HG03442 (cell line): ENCODE data around the gene HSFX2.
"Not testable (repeated sequence)": the region's sequence is repeated elsewhere in the genome, so short reads cannot be mapped to it uniquely, and the experiment has no call there.

Experiments used
- ATAC-seq: cut with Tn5 transposase; IDR thresholded peaks from one replicate; pipeline ENCODE4 v1.9.1; 2021; ENCODE audit warnings: mild to moderate bottlenecking, moderate library complexity; ENCODE audit not compliant: unreplicated experiment

HSFX2 gene

DNA sequence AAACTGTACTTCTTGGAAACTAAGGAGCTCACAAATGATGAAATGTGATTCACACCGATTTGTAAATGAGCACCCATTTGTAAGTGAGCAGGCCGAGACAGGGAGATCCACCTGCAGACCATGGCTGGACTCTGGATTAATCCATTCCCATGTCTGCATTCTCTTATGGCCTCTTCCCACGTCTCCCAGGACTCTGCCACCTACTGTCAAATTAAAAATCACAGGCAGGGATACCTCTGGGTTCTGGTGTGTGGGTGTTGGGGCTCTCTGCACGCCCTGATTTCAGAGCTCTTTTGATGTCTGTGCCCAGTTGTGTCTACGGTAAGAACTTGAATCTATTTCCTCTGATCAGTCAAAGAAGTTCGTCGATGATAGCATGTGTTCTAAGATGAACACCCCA is 4.1 kb downstream of the HSFX2 start:
- ATAC-seq: not testable (repeated sequence)

DNA sequence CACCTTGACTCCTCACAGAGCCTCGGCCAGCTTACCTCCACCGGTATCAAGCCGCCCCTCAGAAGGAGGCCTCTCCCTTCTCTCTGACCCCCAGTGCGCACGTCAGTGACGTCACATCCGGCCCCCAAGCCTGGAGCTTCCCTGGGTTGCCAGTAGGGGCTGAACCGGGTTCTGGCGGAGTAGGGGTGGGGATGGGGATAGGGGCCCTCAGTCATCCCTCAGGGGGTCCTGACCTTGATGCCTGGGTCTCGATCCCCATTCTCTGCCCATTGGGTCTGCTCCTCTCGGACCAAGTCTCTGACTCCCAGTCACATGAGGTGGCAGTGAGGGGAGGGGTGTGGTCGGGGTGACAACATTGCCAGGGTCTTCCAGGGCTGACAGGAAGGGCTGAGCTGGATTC is 7.8 kb downstream of the HSFX2 start, which contains the start of gene MAGEA9B:
Gene MAGEA9B (minus strand): TSS at position 101 of the 400 bp plus-strand sequence. CDS start 4,280 bp downstream, outside the sequence.
- ATAC-seq: not testable (repeated sequence)

DNA sequence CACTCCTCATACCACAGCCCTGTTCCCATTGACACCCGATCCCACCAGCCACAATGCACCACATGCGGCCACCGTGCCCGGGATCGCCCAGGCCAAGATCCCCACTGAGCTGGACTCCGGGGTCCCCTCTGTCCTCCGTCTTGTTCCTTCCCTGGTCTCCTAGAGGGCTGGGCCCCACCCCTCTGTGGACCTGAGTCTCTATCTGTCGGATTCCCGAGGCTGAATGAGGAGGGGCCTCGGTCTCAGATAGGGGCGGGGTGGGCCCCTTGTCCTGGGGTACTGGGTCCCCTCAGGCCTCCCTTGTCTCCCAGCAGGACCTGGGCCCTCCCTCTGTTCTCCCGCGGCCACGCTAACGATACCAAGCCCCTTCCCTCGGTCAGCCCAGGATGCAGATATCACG is 9.5 kb downstream of the HSFX2 start:
- not testable (repeated sequence) for ATAC-seq

DNA sequence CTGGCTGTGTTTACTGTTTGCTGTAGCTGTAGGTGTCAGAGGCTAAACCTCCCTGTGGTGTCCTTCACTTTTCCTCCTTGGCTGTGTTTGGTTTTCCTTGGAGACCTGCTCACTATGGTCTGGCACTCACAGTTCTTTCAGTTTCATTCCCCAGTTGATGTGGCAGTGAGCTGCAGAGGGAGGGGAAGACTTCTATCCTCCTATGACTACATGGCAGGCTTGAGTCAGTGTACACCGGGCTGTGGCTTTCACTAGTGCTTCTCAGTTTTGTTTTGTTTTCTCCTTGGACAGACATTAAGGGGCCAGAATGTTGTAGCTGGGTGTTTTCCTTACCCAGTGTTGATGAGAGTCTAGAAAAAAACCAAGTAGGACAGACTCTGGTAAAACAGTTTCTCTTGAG is 21.7 kb downstream of the HSFX2 start:
- peak; percentile 99 for ATAC-seq

DNA sequence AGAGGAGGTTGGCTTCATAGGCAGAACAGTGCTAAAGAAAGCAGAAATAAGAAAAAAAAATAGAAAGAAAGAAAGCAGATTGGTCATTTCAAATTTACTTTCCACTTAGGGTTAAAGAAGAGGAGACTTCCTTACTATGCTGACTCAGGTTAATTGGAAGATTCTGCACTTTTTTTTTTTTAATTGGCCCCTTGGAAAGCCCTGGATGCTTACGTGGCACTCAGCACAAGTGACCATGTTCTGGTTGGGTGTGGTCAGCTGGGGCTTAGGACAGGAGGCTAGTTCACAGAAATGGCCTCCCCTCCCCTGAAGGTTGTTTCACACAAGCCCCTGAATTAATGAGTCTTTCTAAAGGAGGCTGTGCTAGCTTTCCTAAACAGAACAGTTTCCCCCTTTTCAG is 22.4 kb downstream of the HSFX2 start:
- ATAC-seq: no peak

DNA sequence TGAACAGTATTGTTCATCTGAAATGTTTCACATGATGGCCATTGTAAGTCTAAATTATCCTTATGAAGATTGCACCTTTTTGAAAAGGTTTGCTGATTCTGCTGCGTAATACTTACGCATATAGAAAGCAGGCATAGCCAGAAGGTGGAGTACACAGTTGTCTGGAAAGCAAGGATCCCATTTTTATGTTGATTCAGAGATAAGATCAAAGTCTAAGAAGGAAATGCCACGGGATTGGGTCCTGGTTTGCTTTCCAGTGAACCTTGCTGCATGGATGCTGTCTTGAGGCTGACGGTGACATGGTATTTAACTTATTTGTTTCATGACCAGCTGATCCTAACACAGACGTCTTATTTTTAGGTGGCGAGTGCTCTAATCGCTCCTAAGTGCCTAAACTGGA is 23.3 kb downstream of the HSFX2 start:
- ATAC-seq: no peak

DNA sequence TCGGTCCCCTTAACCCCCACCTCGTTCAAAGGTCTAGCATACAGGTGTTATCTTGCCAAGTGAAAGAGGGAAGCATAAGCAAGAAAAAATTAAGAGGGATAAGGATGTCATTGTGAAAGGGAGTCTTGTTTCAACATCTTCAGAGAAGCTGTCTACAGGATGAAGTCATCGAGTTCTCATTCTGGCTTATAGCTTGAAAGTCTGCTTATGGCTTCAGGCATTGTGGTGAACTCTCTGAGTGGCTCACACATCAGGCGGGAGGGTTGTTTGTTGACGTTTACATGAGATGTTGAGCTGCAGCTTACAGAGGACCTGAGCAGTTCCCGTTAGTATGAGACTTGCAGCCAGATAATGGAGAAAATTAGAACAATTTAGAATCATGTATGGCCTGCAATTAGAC is 24.4 kb downstream of the HSFX2 start:
- no peak for ATAC-seq

DNA sequence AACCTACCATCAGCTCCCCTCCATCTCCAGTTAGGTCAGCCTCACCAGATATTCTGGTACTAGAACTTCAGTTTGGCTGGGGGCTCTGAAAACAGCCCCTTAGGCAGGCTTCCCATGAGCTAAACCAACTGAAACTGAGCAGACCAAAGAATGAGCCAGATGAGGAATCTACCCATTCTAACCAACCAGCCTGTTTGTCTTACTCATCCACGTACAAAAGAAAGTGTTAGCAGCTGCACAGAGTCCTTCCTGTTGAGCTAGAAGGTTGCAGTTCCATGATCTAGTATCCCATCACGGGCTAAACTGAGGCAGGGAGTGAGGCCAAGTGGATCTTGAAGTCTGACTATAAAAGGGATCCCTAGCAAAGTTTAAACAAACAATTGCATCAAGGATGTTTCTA is 25.3 kb downstream of the HSFX2 start:
- no peak for ATAC-seq

DNA sequence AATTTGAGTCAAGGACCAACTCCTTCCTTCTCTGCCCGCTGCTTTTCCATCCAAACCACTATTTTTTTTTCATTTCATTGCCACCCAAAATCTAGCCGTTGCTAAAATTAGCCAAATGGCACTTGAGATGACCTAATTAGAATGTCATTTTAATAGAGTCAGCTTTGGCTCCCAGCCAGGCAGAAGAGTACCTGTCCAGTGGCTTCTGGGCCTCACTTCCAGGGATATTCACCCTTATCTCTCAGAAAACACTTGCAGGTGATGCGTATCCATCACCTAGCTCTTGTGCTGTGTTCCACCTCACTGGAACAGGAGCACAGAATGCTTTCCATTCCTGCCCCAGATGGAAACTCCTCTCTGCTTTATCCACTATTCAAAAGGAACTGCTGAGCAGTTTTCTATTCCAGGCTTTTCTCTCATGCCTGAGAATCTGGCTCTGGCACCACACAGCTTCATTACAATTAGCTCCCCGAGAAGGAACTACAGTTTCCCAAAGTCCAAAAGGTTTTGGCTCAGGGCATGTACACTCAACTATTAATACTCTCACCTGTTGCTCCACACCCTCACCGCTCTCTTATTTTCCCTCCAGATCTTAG is 26.3 kb downstream of the HSFX2 start:
- no peak for ATAC-seq

DNA sequence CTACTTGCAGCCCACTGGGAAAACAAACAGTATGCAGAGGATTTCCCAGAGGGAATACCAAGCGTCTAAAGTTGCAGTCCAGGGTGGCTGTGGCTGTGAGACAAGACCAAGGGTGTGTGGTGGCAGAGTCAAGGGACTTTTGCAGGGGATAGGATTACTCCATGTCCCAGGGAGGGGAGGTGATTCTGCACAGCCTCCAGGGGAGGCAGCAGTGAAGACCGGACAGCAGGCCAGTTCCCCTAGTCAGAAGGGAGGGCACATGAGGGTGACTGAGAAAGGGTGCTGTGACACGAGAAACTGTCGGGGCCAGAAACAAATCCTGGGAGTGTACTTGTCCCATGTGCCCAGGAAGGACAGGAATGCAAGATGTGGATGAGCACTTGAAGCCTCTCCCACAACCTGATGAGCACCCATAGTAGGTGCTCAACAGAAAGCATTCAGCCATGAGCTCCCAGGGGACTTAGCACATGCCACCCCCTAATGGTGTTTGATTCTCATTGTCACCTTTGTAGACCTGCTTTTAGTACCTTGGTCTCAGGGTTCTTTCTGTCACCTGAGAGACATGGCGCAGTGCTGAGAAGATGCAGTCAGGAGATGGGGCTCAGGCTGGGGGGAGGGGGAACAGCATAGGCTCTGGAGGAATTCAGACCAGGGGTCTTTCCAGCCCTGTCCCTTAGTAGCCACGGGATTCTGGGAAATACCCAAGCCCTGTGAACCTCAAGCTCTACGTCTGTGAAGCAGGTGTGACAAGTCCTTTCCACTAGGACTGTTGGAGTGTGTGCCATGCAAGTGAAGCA is 27.3 kb downstream of the HSFX2 start:
- ATAC-seq: no peak

DNA sequence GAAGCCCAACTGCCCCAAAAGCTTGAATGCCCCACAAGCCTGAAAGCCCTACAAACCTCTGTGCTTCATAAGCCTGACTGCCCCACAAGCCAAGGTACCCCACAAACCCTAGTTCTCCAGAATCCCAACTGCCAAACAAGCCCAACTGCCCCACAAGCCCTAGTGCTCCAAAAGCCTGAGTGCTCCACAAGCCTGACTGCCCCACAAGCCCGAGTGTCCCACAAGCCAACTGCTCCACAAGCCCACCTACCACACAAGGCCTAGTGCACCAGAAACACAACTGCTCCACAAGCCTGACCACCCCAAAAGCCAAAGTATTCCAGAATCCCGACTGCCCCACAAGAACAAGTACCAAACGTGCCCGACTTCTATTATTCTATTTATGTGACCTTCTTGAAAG is 31.8 kb downstream of the HSFX2 start:
- no peak for ATAC-seq

DNA sequence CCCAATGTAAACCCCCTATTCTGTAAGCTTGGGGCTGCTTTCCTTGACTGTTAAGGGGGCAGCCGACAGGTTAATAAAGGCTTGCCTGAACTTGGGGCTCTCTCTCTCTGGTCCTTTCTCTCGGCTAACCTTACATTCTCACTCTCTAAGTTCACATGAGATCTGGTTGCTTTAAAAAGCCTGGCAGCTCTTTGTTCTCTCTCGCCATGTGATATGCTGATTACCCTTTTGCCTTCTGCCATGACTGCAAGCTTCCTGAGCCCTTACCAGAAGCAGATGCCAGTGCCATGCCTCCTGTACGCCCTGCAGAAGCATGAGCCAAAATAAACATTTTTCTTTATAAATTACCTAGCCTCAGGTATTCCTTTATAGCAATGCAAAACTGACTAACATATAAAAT is 39.9 kb downstream of the HSFX2 start:
- ATAC-seq: not testable (repeated sequence)

DNA sequence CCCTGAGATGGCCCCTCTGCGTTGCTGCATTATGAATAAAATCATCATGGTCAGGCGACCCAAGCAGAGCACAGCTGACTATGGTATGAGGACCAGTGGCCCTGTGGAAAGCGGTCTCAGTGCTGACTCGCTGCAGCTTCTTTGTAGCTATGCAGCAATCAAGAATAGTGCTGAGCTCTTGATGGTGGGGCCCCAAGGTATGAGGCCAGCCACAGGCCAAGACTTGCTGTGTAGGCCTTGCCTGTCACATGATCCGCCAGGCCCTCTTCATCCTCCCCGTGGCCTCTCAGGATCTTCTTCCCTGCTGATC is 43.2 kb downstream of the HSFX2 start:
- not testable (repeated sequence) for ATAC-seq

DNA sequence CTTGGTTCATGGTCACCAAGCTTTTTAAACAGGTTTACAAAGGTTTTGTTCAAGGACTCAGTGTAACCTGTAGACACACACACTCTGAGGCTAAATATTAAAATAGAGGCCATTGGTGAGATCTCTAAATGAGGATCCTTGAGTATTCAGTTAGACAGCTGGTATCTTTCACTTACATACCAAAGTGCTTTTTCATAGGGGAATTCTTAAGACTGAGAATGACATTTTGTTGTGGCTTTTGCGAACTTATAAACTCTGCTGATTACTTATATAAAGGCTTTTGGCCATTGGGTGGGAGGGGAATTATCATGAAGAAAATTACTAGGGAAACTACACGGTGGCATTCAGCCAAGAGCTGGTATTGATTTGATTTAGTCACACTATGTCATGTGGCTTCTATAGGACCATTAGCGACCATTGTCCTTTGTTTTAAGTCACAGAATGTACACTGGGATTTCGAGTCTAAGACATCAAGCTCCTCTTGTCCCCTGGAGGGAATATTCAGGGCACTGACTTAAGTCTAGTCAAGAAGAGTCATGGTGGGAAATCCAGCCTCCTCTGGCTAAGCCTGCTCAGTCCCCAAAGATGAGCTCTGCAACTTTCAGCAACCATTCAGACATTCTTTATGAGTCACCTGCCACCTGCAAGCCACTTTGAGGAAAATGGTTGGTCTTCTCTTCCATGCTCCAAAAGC is 43.7 kb downstream of the HSFX2 start:
- peak; percentile 46 for ATAC-seq

DNA sequence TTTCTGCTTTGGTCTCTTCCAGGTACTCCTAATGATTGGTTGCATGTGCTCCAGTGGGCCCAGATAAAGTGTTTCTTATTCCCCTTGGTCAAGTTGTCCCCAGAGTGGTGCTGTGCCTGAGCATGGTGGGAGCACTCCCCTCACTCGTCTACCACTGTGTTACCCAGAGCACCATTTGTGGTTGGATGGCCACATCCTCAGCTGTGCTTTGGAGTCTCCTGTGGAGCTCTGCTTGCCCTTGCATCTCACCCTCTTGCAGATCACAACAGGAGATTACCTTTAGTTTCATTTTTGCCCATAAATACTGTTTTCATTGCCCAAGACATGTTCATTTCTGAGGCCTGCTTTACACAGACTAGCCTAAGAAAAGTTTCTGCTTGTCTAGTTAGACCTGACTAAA is 44.7 kb downstream of the HSFX2 start:
- not testable (repeated sequence) for ATAC-seq

DNA sequence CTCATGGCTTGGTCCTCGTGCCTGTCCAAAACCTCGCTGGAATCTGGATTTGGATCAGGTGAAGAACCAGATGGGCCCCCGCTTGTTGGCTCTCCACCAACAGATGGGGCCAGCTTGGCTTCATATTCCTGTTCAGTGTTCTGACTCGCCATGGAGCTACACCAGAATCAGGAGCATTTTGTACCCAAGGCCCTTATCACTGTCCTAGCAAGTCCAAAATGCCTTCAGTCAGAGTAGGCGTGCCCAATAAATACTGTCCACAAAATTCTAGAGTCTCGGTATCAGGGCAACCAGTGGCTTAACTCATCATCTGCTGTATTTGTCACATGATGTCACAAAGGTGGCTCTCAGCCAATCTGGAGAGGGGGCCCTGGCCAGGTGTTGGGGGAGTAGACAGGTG is 45.4 kb downstream of the HSFX2 start, which contains the start of gene HSFX3:
Gene HSFX3 (minus strand): TSS at position 224 of the 400 bp plus-strand sequence. CDS start 72 bp downstream, at position 152.
- not testable (repeated sequence) for ATAC-seq

DNA sequence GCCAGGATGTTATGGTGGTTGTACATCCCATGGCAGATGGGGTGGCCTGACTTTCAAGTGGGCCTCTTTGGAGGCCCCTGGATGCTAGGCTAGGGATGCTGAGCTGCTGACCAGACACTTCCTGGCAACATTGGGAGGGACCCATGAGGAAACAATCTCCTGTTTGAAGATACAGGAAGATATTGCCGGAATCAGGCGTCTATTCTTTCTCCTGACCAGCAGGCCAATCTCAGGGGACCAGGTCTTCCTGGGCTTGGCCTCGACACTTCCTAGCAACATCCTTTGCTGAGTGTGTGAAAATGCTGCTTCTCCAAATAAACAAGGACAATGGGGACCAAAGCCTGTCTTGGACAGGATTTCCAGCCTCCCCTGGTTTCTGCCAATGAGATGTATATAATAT is 47.3 kb downstream of the HSFX2 start:
- not testable (repeated sequence) for ATAC-seq

DNA sequence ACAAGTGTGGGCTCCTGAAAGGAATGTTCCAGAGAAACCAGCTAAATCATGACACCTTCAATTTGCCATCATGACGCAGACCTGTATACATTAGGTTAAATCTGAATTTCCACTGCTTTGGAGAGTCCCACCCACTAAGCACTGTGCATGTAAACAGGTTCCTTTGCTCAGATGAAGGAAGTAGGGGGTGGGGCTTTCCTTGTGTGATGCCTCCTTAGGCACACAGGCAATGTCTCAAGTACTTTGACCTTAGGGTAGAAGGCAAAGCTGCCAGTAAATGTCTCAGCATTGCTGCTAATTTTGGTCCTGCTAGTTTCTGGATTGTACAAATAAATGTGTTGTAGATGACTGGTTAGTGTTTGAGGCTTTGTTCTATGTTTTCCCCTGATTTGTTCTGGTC is 48.2 kb downstream of the HSFX2 start:
- ATAC-seq: not testable (repeated sequence)

DNA sequence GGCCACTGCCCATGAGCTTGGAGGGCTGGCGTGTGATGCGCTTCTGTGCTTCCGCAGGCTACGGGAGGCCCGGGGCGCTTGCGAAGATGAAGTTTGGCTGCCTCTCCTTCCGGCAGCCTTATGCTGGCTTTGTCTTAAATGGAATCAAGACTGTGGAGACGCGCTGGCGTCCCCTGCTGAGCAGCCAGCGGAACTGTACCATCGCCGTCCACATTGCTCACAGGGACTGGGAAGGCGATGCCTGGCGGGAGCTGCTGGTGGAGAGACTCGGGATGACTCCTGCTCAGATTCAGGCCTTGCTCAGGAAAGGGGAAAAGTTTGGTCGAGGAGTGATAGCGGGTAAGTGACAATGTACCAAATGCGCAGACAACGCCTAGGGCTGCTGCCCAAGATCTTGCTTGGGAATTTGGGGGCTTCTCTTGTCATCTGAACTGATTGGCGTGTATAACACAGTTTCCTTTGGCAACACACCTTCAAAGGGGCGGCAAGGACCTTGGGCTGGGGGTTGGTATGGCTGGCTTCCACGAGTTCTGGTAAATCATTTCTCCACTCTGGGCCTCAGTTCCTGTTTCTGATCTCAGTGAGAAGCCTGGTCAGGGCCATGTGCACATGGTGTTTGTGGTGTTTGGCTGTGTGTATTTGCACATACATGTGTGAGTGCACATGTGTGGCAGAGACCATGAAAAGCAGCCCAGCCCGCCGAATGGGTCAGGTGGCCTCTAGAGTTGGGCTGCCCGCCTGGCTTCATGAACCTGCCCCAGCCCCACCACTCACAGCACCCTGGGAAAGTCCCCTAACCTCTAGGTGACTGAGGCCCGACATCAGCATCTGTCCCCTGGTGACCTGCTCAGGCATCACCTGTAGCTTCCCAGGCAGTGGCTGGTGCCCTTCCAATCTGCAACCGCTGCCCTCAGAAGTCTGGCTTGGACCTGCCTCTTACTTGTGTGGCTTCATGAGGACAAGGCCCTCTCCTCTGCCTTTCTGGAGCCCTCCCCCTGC is 49.3 kb downstream of the HSFX2 start:
- ATAC-seq: not testable (repeated sequence)
